ENCODE data around the gene PHF3.

The PHF3 gene

GRCh38 chr6:63644668-63645326 lies 9.2 kb downstream of the PHF3 start:
- DNase-seq: no peak

GRCh38 chr6:63649269-63649668 lies 13.7 kb downstream of the PHF3 start:
- no peak for DNase-seq

DNA sequence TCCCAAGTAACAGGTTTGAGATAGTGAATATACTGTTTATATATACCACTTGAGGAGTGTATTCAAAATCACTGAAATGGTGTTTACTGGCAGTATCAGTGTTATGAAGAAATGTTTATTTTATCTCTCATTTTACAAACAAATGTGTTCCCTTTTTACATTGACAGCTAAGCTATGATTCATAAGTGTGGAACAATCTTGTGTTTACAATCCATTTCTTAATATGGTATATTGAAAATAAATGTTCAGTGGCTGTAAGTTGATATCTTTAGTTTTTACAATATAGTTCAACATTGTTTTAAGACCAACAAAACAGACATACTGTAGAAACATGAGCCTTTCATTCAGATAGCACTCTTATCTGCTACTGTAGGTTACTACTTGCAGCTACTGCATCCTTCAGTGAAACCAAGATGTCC lies 14.3 kb downstream of the PHF3 start:
- no peak for DNase-seq

- no peak for DNase-seq
These were observed 17.4 kb downstream of the PHF3 start for GRCh38 chr6:63652980-63653379.

GRCh38 chr6:63660757-63661156 lies 25.2 kb downstream of the PHF3 start:
- no peak for DNase-seq

GRCh38 chr6:63661769-63662168 lies 26.2 kb downstream of the PHF3 start:
- no peak for DNase-seq

DNA sequence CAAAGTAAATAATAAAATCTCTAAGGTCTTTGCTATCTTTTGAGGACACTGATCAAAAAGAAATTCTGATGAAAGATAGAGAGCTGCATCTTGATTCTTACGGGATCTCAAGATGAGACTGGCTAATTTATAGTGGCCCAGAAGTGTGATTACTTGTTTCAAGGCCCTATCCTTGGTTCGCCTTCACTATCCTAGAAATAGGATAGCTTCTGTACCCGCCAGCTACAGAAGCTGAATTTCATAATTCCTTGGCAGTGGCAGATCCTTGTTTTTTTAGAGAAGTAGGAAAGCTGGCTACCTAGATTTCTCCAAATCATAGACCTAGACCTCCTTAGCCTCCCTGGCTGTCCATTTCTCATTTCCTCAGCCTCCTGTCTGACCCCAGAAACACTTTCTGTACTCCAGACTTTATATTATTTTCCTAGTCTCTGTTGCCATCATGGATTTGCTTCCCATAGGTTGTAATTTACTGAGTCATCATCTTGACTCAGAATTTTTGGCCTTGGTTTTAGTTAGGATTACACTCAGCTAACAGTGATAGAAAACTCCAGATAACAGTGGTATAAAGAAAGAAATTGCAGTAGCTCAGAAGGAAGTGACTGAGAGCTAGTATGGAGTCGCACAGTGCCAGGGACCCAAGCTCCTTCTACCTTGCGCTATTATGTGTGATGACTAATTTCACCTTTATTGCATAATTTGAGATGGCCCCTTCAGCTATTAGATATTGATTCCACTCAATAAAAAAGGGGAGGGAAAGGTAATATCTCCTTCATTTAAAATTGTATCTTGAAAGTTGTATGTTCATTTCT lies 27.7 kb downstream of the PHF3 start:
- DNase-seq: no peak

- DNase-seq: no peak
These were observed 28.3 kb downstream of the PHF3 start for GRCh38 chr6:63663956-63664281.

- DNase-seq: no peak
These were observed 35.6 kb downstream of the PHF3 start for GRCh38 chr6:63671098-63671754.

DNA sequence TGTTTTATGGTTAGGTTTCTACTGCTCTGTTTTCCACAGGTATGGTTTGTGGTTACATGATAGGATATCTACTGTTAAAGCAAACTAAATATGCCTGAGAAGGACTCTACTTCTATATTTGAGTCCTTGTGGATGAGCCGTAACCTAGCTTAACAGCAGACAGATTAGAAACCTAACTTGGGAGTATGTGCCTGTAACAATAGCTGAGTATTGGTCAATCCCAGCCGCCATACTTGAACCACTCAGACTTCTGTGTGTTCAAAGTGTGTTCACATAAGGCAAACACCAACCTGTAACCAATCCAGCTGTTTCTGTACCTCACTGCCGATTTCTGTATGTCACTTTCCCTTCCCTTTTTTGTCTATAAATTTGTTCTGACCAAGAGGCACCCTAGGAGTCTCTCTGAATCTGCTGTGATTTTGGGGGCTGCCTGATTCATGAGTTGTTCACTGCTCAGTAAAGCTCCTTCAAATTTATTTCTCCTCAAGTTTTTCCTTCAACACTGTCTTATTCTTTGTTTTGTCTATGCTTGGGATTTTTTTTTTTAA lies 37.1 kb downstream of the PHF3 start:
- DNase-seq: no peak

- DNase-seq: no peak
These were observed 38.1 kb downstream of the PHF3 start for GRCh38 chr6:63673692-63674091.

DNA sequence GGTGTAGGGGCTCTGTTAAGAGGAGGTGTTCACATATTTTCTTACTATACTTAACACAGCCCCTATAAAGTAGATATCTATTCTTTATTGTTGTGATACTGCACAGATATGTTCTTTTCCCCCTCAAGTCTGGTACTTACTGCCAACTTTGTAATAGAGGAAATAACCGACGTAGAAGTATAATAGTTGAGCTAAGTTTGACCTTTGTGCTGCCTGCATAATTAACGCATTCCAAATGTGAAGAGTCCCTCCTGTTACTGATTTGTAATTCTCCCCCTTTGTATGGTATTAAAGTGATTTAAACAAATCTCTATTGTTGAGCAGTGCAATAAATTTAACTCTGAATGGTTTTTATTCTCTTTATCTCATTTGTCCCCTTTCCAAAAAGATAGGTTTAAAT lies 39.0 kb downstream of the PHF3 start:
- DNase-seq: no peak

- no peak for DNase-seq
These were observed 39.5 kb downstream of the PHF3 start for GRCh38 chr6:63675138-63675537.

DNA sequence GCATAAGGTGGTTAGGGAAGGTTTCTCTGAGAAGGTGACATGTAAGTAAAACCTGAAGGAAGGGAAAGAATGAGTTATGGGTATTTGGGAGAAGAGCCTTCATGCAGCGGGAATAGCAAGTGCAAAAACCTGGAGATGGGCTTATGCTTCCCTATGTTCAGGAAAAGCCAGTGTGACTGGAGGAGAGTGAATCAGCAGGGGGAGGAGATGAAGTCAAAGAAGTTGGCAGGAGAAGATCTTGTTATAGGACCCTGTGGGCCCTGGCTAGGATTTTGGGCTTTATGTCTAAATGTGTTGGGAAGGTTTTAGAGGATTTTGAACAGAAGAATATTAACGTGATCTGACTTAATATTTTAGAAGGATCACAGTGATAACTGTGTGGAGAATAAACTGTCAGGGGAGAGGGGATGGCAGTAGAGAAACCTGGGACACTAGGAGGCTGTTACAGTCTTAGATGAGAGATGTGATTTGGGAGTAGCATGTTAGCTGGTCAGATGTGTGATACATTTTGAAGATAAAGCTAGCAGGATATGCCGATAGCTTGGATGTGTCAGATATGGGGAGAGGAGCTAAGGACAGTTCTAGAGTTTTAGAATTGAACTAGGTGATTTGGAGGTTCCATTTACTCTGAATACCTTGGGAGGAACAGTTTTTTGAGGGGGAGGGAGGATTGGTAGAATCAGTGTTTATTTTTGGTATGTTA lies 41.0 kb downstream of the PHF3 start:
- DNase-seq: no peak

GRCh38 chr6:63677282-63677681 lies 41.7 kb downstream of the PHF3 start:
- DNase-seq: no peak

- DNase-seq: no peak
These were observed 47.5 kb downstream of the PHF3 start for GRCh38 chr6:63683071-63683603.

- no peak for DNase-seq
These were observed 50.1 kb downstream of the PHF3 start for GRCh38 chr6:63685446-63686379.

- DNase-seq: no peak
These were observed 53.8 kb downstream of the PHF3 start for GRCh38 chr6:63689421-63689820.

- no peak for DNase-seq
These were observed 54.6 kb downstream of the PHF3 start for GRCh38 chr6:63690221-63690620.

DNA sequence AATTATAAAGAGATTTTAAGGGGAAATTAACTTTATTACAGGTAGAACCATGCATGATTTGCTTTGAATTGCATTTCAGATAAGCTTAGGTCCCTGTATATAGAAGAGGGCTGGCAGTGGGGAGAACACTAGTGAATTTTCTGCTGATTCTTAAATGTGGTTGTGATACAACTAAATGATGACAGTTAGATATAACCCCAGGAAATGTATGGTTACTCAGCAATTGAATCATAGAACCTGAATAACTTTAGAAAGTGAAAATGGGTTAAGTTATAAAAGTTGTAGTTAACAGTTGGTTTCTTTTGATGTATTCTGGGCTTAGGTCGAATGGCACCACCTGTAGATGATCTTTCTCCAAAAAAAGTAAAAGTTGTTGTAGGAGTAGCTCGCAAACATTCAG lies 70.1 kb downstream of the PHF3 start:
- DNase-seq: no peak

DNA sequence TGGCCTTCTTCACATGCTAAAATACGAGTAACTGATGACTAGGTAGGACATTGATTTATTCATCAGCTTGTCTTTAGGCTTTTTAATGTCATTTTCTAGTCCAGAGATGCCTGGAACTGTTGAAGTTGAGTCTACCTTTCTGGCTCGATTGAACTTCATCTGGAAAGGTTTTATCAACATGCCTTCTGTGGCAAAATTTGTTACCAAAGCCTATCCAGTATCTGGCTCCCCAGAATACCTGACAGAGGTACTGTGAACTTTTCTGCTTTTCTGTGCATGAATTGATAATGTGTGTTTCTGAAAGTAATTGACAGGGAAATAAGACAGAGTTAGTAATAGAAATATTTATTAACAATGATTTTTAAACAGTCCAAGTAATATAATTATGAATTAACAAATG lies 71.0 kb downstream of the PHF3 start:
- no peak for DNase-seq

DNA sequence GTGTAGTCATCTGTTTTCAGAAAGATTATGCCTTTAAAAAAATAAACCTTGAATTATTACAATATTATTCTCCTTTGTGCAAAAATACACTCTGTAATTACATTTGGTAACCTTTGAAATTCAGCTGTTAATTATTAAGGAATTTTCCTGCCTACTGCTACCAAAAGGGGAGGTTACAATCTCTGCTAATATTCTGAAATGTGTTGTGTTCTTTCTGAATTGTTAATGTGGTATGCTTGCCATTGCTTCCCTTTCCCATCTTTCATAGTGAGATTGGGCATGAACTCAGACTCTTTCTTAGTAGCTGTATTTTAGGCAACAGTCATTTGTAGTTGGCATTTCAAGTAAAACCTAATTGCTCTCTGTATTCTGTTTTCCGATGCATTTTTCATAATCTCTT lies 73.0 kb downstream of the PHF3 start:
- no peak for DNase-seq

Data from KG1 (cell line).